HCT116 (cell line): ENCODE results near the gene EPHB2. TPM values are rescaled to one million over a fixed set of nuclear protein-coding genes. Genes with fewer than 3 reads are reported as not detected.

Experiments
- ATAC-seq: fragments of 200-7000 bp; cut with Tn5 transposase; 2 replicates; pipeline ENCODE4 v1.9.1; 2020; ENCODE audit warnings: mild to moderate bottlenecking, moderate library complexity
- BruUV-seq: library from RNA; stranded (reverse); fragments of 400-500 nt; replicated peaks from 2 replicates; lab custom pipeline; 2021; lab: Mats Ljungman, UMichigan
- CTCF ChIA-PET: fragments of 300-600 bp; sonication (Branson Sonifier 250); formaldehyde crosslinking; loops from one replicate; lab custom pipeline; 2021; ENCODE audit warnings: antibody characterized with exemption; lab: Charles Lee
- POLR2A ChIA-PET: fragments of 300-600, 350-600 bp; sonication (Branson Sonifier 250); formaldehyde crosslinking; loops from one replicate; lab custom pipeline; 2021; ENCODE audit warnings: antibody characterized with exemption; lab: Charles Lee
- RAD21 ChIA-PET, 2 experiments: fragments of 300-600 bp; sonication (Branson Sonifier 250); formaldehyde crosslinking; loops; one replicate each; lab custom pipeline; 2023; ENCODE audit warnings: low total read pairs in 2 of 2; ENCODE audit not compliant: uncharacterized antibody in 2 of 2, unreplicated experiment in 2 of 2, low non-redundant PET in 1 of 2; lab: Charles Lee
- DNase-seq: peaks from one replicate; pipeline ENCODE4 v3.0.0-alpha.2; 2010; ENCODE audit warnings: low read depth, low spot score
- H2AFZ ChIP-seq: fragments of 200-600 bp; shearing (Covaris generic), sonication (generic); 2 replicates; pipeline ENCODE4 v1.6.1; 2017; ENCODE audit warnings: low read depth, mixed run types, mixed read lengths, antibody characterized with exemption, low read length; ENCODE audit not compliant: poor library complexity, severe bottlenecking
- H3K27ac ChIP-seq: 2 replicates; pipeline ENCODE4 v1.5.1; 2012; ENCODE audit warnings: low read depth, low read length
- H3K27me3 ChIP-seq: fragments of 200-600 bp; sonication (generic); 2 replicates; pipeline ENCODE4 v1.6.1; 2016; ENCODE audit warnings: mixed run types, low read length, mixed read lengths; ENCODE audit not compliant: insufficient read depth
- H3K36me3 ChIP-seq, 2 experiments: fragments of 200-500 bp in 1 of 2; fragments of 200-600 bp in 1 of 2; sonication (Bioruptor generic) in 1 of 2; sonication (generic) in 1 of 2; 2 replicates each; pipeline versions ENCODE4 v1.5.1 to v1.6.1; 2014 to 2016; ENCODE audit warnings: low read length in 2 of 2, inconsistent platforms in 1 of 2, mixed read lengths in 1 of 2, mixed run types in 1 of 2; ENCODE audit not compliant: insufficient read depth in 2 of 2, control insufficient read depth in 1 of 2
- H3K4me1 ChIP-seq, 2 experiments: fragments of 200-600 bp in 1 of 2; sonication (generic) in 1 of 2; 2 replicates each; pipeline versions ENCODE4 v1.5.1 to v1.6.1; 2012 to 2017; ENCODE audit warnings: low read length in 2 of 2, inconsistent platforms in 1 of 2, mild to moderate bottlenecking in 1 of 2, mixed read lengths in 1 of 2, mixed run types in 1 of 2, moderate library complexity in 1 of 2; ENCODE audit not compliant: insufficient read depth in 2 of 2, control insufficient read depth in 1 of 2
- H3K4me2 ChIP-seq: fragments of 200-600 bp; sonication (generic); 2 replicates; pipeline ENCODE4 v1.6.1; 2017; ENCODE audit warnings: mixed run types, low read length, mixed read lengths
- H3K4me3 ChIP-seq, 2 experiments: fragments of 200-600 bp in 1 of 2; sonication (generic) in 1 of 2; replicated peaks in 1 of 2; 2 replicates each; pipeline ENCODE4 v1.5.1; 2011 to 2016; ENCODE audit warnings: low read length in 2 of 2, control low read depth in 1 of 2, low read depth in 1 of 2, mild to moderate bottlenecking in 1 of 2, mixed read lengths in 1 of 2, mixed run types in 1 of 2
- H3K79me2 ChIP-seq: fragments of 200-600 bp; sonication (generic); 2 replicates; pipeline ENCODE4 v1.6.1; 2017; ENCODE audit warnings: mild to moderate bottlenecking, mixed run types, low read length, moderate library complexity, mixed read lengths; ENCODE audit not compliant: insufficient read depth
- H3K9ac ChIP-seq: fragments of 200-600 bp; sonication (generic); 2 replicates; pipeline ENCODE4 v1.6.1; 2016; ENCODE audit warnings: low read length, mixed read lengths
- H3K9me2 ChIP-seq: fragments of 200-600 bp; sonication (generic), shearing (Covaris generic); 2 replicates; pipeline ENCODE4 v1.6.1; 2017; ENCODE audit warnings: mixed run types, mild to moderate bottlenecking, moderate library complexity; ENCODE audit not compliant: insufficient read depth
- H3K9me3 ChIP-seq, 2 experiments: fragments of 200-500 bp in 1 of 2; fragments of 200-600 bp in 1 of 2; sonication (Bioruptor generic) in 1 of 2; sonication (generic) in 1 of 2; 2 replicates each; pipeline ENCODE4 v1.6.1; 2014 to 2017; ENCODE audit warnings: low read length in 2 of 2, mixed read lengths in 2 of 2, inconsistent platforms in 1 of 2, low read depth in 1 of 2, mild to moderate bottlenecking in 1 of 2, mixed run types in 1 of 2, moderate library complexity in 1 of 2; ENCODE audit not compliant: control insufficient read depth in 1 of 2, insufficient read depth in 1 of 2
- H4K20me1 ChIP-seq: fragments of 200-600 bp; sonication (generic), shearing (Covaris generic); 2 replicates; pipeline ENCODE4 v1.6.1; 2017; ENCODE audit warnings: mixed run types, mild to moderate bottlenecking, moderate library complexity; ENCODE audit not compliant: insufficient read depth
- EZH2 ChIP-seq: fragments of 200-600 bp; sonication (generic); IDR thresholded peaks from 2 replicates; pipeline ENCODE4 v1.6.1; 2017; ENCODE audit warnings: antibody characterized with exemption, mixed run types
- FOSL1 ChIP-seq: IDR thresholded peaks from 2 replicates; pipeline ENCODE4 v1.6.1; 2012; ENCODE audit warnings: low read depth
- REST ChIP-seq: IDR thresholded peaks from 2 replicates; pipeline ENCODE4 v1.6.1; 2012; ENCODE audit warnings: low read depth
- SIN3A ChIP-seq: IDR thresholded peaks from 2 replicates; pipeline ENCODE4 v1.6.1; 2012; ENCODE audit warnings: low read depth
- YY1 ChIP-seq: IDR thresholded peaks from 2 replicates; pipeline ENCODE4 v1.6.1; 2011; ENCODE audit warnings: low read length, low read depth, moderate library complexity, mild to moderate bottlenecking; ENCODE audit not compliant: insufficient replicate concordance; ENCODE audit errors: extremely low read depth
- ZBTB33 ChIP-seq: IDR thresholded peaks from 2 replicates; pipeline ENCODE4 v1.6.1; 2011; ENCODE audit warnings: mild to moderate bottlenecking, low read length, moderate library complexity; ENCODE audit not compliant: insufficient replicate concordance; ENCODE audit errors: extremely low read depth
- ZNF274 ChIP-seq: fragments of 200-500 bp; sonication (Bioruptor generic); IDR thresholded peaks from 2 replicates; pipeline ENCODE4 v1.6.1; 2014; ENCODE audit warnings: mild to moderate bottlenecking, low read depth, low read length, inconsistent platforms
- intact Hi-C: fragments of 100-400 bp; cut with micrococcal nuclease; formaldehyde crosslinking; loops from 2 replicates; pipeline ENCODE4 v1.10.0; 2022
- total RNA-seq: library from RNA; stranded (reverse); gene quantifications from one replicate; pipeline ENCODE4 v1.2.1, GENCODE V29; 2021; ENCODE audit not compliant: unreplicated experiment

The EPHB2 gene
- total RNA-seq, 1 experiment from 2014 or later = 19.5 TPM

- TF ChIP-seq ZBTB33 (no peak), SIN3A (no peak)
Measured at GRCh38 chr1:22849770-22850169, 139.1 kb downstream of the EPHB2 start (continued).

- POLR2A ChIA-PET = no interaction called here
- Histone ChIP-seq H3K4me3 (no peak overlapping the region), H3K9me3 (no peaks in the 10 kb centered on the region), H3K4me2 (no peak overlapping the region), H3K27me3 (no peaks in the 10 kb centered on the region), H3K36me3 (no peaks in the 10 kb centered on the region), H2AFZ (no peak overlapping the region), H3K9ac (no peak overlapping the region), H3K4me1 (no peaks in the 10 kb centered on the region; a peak in 1 of 4 replicates), H4K20me1 (no peaks in the 10 kb centered on the region), H3K27ac (no peak overlapping the region), H3K79me2 (no peaks in the 10 kb centered on the region), H3K9me2 (no peaks in the 10 kb centered on the region)
- BruUV-seq = no TSS peak
- ATAC-seq = no peak
- DNase-seq = no peak
- TF ChIP-seq YY1 = no peak
- no peak for TF ChIP-seq FOSL1
- no peak for TF ChIP-seq EZH2
- no peak for TF ChIP-seq REST
- TF ChIP-seq ZNF274 = no peak
- CTCF ChIA-PET = no interaction called here
- intact Hi-C loops = no loop called here
- RAD21 ChIA-PET = no interaction called here
Measured at GRCh38 chr1:22850281-22850680, 139.6 kb downstream of the EPHB2 start.
